ENCODE data around the gene MGAT5B. TPM values are rescaled to one million over a fixed set of nuclear protein-coding genes. Genes with fewer than 3 reads are reported as not detected.

Gene MGAT5B
- total and polyA plus RNA-seq, 4 donors, result 0.28 to 0.67 (median 0.46) TPM

GRCh38 chr17:76880971-76881370, 12.8 kb downstream of the MGAT5B start:
- no peak for ATAC-seq (ENCODE audit: insufficient read depth, low FRiP score)

DNA sequence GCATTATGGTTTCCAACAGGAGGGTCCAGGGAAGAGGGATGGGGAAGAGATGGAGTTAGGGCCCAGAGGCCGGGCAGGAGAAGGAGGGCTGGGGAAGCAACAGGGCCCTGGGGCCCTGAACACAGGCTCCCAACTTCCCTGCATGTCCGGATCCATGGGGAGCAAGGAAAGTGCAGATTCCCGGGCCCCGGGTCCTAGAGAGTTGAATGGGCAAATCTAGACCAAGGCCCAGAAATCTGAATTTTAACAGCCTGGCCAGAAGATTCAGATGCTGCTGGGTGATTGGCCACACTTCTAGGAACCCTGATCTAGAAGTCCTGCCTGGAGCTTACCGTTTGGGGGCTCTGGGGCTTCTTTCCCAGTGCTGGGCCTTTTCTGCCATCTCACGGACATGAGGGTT, 13.2 kb downstream of the MGAT5B start:
- no peak for DNase-seq
- no peak for ATAC-seq (ENCODE audit: insufficient read depth, low FRiP score)
- Histone ChIP-seq H3K27me3 (ENCODE audit: control insufficient read depth in 3 of 3, insufficient read depth in 3 of 3, low read length in 2 of 3) (peaks cover 0 to 9% (median 4%) of the 10 kb centered on the region in 3 donors), H3K36me3 (ENCODE audit: control insufficient read depth in 4 of 4, insufficient read depth in 4 of 4, low read length in 4 of 4) (no peaks in the 10 kb centered on the region), H3K4me3 (no peak overlapping the region), H3K9ac (ENCODE audit: insufficient read depth in 1 of 2, low read length in 2 of 2) (no peak overlapping the region), H3K27ac (ENCODE audit: low read depth in 1 of 2, low read length in 1 of 2) (no peak overlapping the region), H3K4me1 (ENCODE audit: control insufficient read depth in 5 of 5, insufficient read depth in 5 of 5, low read length in 5 of 5) (no peaks in the 10 kb centered on the region), H3K9me3 (ENCODE audit: control insufficient read depth in 4 of 4, insufficient read depth in 3 of 4, low read length in 3 of 4) (peaks cover 0 to 2% (median 0%) of the 10 kb centered on the region in 4 donors)
- WGBS, 2 donors, result 86 to 96% methylated on average over 6 of the region's 6 CpGs
- TF ChIP-seq CTCF (IDR thresholded peaks at IDR 0.05; ENCODE audit: control extremely low read depth, extremely low read depth), result no peak

More at GRCh38 chr17:76880971-76881370, 12.8 kb downstream of the MGAT5B start:
- H3K27ac ChIP-seq (ENCODE audit: low read depth in 1 of 2, low read length in 1 of 2), result no peak overlapping the region
- H3K4me1 ChIP-seq (ENCODE audit: control insufficient read depth in 5 of 5, insufficient read depth in 5 of 5, low read length in 5 of 5), result no peaks in the 10 kb centered on the region
- H3K9ac ChIP-seq (ENCODE audit: insufficient read depth in 1 of 2, low read length in 2 of 2), result no peak overlapping the region
- no peak for DNase-seq
- TF ChIP-seq CTCF (IDR thresholded peaks at IDR 0.05; ENCODE audit: control extremely low read depth, extremely low read depth), result no peak
- peaks cover 0 to 9% (median 4%) of the 10 kb centered on the region in 3 donors for H3K27me3 ChIP-seq (ENCODE audit: control insufficient read depth in 3 of 3, insufficient read depth in 3 of 3, low read length in 2 of 3)
- peaks cover 0 to 2% (median 0%) of the 10 kb centered on the region in 4 donors for H3K9me3 ChIP-seq (ENCODE audit: control insufficient read depth in 4 of 4, insufficient read depth in 3 of 4, low read length in 3 of 4)
- no peak overlapping the region for H3K4me3 ChIP-seq
- H3K36me3 ChIP-seq (ENCODE audit: control insufficient read depth in 4 of 4, insufficient read depth in 4 of 4, low read length in 4 of 4), result no peaks in the 10 kb centered on the region
- 88 to 91% methylated on average over 12 of the region's 12 CpGs for WGBS, 2 donors

- ATAC-seq (ENCODE audit: insufficient read depth, low FRiP score) (no peak), DNase-seq (no peak)
- Histone ChIP-seq H3K9ac (ENCODE audit: insufficient read depth in 1 of 2, low read length in 2 of 2) (no peak overlapping the region), H3K36me3 (ENCODE audit: control insufficient read depth in 4 of 4, insufficient read depth in 4 of 4, low read length in 4 of 4) (no peaks in the 10 kb centered on the region), H3K27ac (ENCODE audit: low read depth in 1 of 2, low read length in 1 of 2) (no peak overlapping the region), H3K4me3 (no peak overlapping the region), H3K4me1 (ENCODE audit: control insufficient read depth in 5 of 5, insufficient read depth in 5 of 5, low read length in 5 of 5) (no peaks in the 10 kb centered on the region), H3K9me3 (ENCODE audit: control insufficient read depth in 4 of 4, insufficient read depth in 3 of 4, low read length in 3 of 4) (peaks cover 0 to 2% (median 0%) of the 10 kb centered on the region in 4 donors), H3K27me3 (ENCODE audit: control insufficient read depth in 3 of 3, insufficient read depth in 3 of 3, low read length in 2 of 3) (peaks cover 0 to 9% (median 4%) of the 10 kb centered on the region in 3 donors)
- WGBS, 2 donors, result 86 to 87% methylated on average over 20 of the region's 20 CpGs
- no peak for TF ChIP-seq CTCF (IDR thresholded peaks at IDR 0.05; ENCODE audit: control extremely low read depth, extremely low read depth)
Observed at GRCh38 chr17:76881966-76882365, 13.8 kb downstream of the MGAT5B start.
